Mucosa of descending colon (tissue), 3 donors: ENCODE measurements around the gene CTNND2. TPM values are rescaled to one million over a fixed set of nuclear protein-coding genes. Genes with fewer than 3 reads are reported as not detected.

ENCODE experiments used
- ATAC-seq: fragments of 200-7000 bp; cut with Tn5 transposase; one replicate; pipeline ENCODE4 v1.9.1; 2020; ENCODE audit warnings: mild to moderate bottlenecking, moderate library complexity
- DNase-seq, 3 donors: peaks; one replicate each; pipeline ENCODE4 v3.0.0-alpha.2; 2020
- H3K36me3 ChIP-seq: fragments of 200-600 bp; one replicate; pipeline ENCODE4 v1.8.0; 2021; ENCODE audit warnings: low read depth, mild to moderate bottlenecking
- H3K4me1 ChIP-seq: fragments of 200-600 bp; one replicate; pipeline ENCODE4 v1.8.0; 2021; ENCODE audit warnings: low read depth, mild to moderate bottlenecking
- H3K4me3 ChIP-seq: fragments of 200-600 bp; one replicate; pipeline ENCODE4 v1.8.0; 2021; ENCODE audit warnings: mild to moderate bottlenecking
- H3K9me3 ChIP-seq: fragments of 200-600 bp; one replicate; pipeline ENCODE4 v1.8.0; 2021; ENCODE audit warnings: mild to moderate bottlenecking
- intact Hi-C, 2 donors: fragments of 100-400 bp; cut with DNase I in 1 of 2; cut with micrococcal nuclease in 1 of 2; formaldehyde crosslinking; loops; one replicate each; pipeline versions ENCODE4 v1.11.0 to v1.11.1; 2022; cut with DNase I, micrococcal nuclease
- total RNA-seq, 3 donors: library from RNA; stranded (reverse); fragmentation: NEBNext Ultra II Directional in 2 of 3; extraction: Animal tissue kit (Norgen Biotek cat#: 25700) in 2 of 3; gene quantifications; one replicate each; pipeline versions ENCODE4 v1.2.1 to v1.2.4, GENCODE V29; 2021 to 2023
- TF ChIP-seq, protein P1 (sequence below): fragments of 200-600 bp; IDR thresholded peaks from one replicate; pipeline ENCODE4 v1.8.0; 2022; ENCODE audit warnings: antibody characterized with exemption, mild to moderate bottlenecking
- donor health status: DM: no; HTN: no; CAD: no; lungs with moderate emphysema.
- donor health status: DM: no; HTN: no; CAD: no.
- donor health status: DM: no; HTN: yes; CAD: no.

Gene CTNND2
- total RNA-seq, 3 donors from 2014 or later: 0.70 to 3.4 (median 0.81) TPM

DNA sequence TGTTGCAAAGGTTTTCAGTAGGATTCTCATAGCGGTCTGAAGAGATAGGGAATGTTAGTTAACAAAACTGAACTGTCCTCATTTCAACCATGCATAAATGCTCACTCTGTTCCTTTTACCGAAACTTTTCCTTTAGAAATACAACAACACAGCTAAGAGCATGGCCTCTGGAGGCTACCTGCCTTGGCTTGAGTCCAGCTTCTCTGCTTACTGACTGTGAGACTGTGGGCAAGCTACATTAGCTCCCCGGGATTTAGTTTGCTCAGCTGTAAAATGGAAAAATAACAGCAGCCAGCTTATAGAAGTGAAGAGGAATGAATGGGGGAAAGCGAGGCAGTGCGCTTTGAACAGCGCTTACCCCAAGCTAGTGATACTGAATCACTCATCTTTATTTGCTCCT lies 635.4 kb downstream of the CTNND2 start:
- ATAC-seq: no peak
- Histone ChIP-seq H3K4me1 (no peaks in the 10 kb centered on the region), H3K9me3 (no peaks in the 10 kb centered on the region), H3K36me3 (no peaks in the 10 kb centered on the region), H3K4me3 (no peak overlapping the region)
- intact Hi-C loops: no loop called here
- TF ChIP-seq, protein P1, sequence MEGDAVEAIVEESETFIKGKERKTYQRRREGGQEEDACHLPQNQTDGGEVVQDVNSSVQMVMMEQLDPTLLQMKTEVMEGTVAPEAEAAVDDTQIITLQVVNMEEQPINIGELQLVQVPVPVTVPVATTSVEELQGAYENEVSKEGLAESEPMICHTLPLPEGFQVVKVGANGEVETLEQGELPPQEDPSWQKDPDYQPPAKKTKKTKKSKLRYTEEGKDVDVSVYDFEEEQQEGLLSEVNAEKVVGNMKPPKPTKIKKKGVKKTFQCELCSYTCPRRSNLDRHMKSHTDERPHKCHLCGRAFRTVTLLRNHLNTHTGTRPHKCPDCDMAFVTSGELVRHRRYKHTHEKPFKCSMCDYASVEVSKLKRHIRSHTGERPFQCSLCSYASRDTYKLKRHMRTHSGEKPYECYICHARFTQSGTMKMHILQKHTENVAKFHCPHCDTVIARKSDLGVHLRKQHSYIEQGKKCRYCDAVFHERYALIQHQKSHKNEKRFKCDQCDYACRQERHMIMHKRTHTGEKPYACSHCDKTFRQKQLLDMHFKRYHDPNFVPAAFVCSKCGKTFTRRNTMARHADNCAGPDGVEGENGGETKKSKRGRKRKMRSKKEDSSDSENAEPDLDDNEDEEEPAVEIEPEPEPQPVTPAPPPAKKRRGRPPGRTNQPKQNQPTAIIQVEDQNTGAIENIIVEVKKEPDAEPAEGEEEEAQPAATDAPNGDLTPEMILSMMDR: no peak
- DNase-seq: no peak

DNA sequence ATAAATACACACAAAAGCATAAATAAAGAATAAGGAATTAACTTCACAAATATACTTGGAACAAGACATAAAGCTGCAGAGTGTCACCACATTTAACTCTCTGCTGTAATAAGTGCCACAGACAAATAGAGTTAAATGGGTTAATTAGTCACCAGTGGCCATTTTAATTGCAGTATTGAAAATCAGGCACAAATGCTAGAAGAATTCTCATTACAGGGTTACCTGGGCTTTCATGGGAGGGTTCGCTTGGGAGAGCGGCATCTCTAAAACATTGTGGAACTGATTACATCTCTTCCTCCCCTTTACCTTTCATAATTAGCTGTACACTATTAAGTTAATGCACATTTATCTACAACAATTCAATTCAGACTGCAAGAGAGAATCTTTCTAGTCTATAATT lies 637.9 kb downstream of the CTNND2 start:
- H3K4me1 ChIP-seq: no peaks in the 10 kb centered on the region
- no peak overlapping the region for H3K4me3 ChIP-seq
- no peaks in the 10 kb centered on the region for H3K36me3 ChIP-seq
- intact Hi-C loops: no loop called here
- H3K9me3 ChIP-seq: no peaks in the 10 kb centered on the region
- TF ChIP-seq, protein P1: no peak
- no peak for DNase-seq
- ATAC-seq: no peak

DNA sequence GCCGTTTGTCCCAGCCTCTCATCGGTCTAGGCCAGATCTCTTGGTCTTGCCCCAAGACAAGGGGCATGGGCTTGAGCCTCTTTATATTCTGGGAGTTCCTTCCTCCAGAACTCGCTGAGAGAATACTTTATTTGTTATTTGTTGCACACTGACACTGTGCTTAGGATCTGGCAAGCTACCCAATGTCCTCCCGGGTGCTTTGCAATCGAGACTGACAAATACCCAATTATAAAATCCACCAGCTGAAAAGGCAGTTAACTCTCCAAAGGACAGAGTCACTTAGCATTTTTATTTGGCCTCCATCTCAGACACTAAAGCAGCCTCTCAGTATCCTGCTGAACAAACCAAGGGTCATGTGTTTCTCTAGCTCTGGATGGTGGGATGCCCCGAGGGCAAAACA lies 643.0 kb downstream of the CTNND2 start:
- intact Hi-C loops: no loop called here
- TF ChIP-seq, protein P1: no peak
- Histone ChIP-seq H3K9me3 (no peaks in the 10 kb centered on the region), H3K4me3 (no peak overlapping the region), H3K4me1 (no peaks in the 10 kb centered on the region), H3K36me3 (no peaks in the 10 kb centered on the region)
- ATAC-seq: no peak
- no peak for DNase-seq

DNA sequence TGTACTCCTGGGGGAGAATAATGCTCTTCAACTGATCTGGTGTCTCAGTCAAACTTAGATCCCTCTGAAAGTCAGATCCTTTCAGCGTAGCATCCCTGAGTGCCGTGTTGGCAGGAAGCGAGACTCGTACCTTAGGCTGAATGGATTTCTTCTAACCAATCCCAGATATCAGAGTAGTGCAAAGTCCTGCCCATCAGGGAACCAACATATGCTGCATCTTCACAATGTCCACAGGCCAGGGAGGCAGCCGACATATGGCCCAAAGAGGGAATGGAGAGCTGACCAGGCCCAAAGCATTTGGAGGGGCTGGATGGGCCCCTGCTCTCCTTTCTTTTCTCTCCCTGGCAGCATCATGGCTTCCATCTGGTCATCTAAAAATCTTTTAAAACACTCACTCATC lies 646.2 kb downstream of the CTNND2 start:
- H3K36me3 ChIP-seq: no peaks in the 10 kb centered on the region
- H3K4me3 ChIP-seq: no peak overlapping the region
- TF ChIP-seq, protein P1: no peak
- ATAC-seq: no peak
- H3K4me1 ChIP-seq: no peaks in the 10 kb centered on the region
- no peaks in the 10 kb centered on the region for H3K9me3 ChIP-seq
- intact Hi-C loops: no loop called here
- no peak for DNase-seq

DNA sequence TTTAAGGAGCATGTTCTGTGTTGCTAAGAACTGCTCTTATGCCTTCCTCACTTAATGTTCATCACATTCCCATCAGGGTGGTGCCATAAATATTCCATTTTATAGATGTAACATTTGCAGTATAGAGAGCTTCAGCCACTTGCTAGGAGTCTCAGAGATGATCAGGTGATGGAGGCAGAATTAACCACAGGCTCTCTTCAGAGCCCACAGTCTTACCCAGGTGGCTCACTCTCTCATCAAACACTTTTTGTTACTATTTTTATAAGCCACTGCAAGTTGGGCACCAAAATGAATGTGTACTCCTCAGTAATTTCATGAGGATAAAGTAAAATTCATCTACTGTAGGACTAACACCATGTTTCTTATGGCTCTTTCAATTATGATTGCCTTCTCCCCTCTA lies 651.7 kb downstream of the CTNND2 start:
- intact Hi-C loops: no loop called here
- H3K9me3 ChIP-seq: no peaks in the 10 kb centered on the region

DNA sequence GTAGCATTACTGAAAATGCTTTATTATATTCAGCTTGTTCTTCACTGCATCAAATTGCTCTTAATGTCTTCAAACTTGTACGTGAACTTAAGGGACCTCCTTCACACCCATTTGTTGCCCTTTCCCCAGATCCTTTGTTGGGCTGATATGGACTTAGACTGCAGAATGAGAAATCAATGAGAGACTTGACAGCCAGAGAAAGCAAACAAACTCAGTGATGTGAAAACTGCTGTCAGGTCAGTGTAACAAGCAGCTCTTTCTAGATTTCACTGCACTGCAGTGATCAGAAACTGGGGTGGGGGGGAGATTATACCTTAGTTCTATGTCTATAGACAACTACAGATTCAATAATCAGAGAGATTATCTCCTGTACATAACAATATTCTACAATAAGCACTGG lies 652.2 kb downstream of the CTNND2 start:
- H3K4me3 ChIP-seq: no peak overlapping the region
- H3K4me1 ChIP-seq: no peaks in the 10 kb centered on the region
- H3K36me3 ChIP-seq: no peaks in the 10 kb centered on the region
- TF ChIP-seq, protein P1: no peak
- intact Hi-C loops: no loop called here
- no peak for DNase-seq
- no peaks in the 10 kb centered on the region for H3K9me3 ChIP-seq
- no peak for ATAC-seq

More for the DNA sequence above, 651.7 kb downstream of the CTNND2 start:
- ATAC-seq (no peak), DNase-seq (no peak)
- TF ChIP-seq, protein P1: no peak
- Histone ChIP-seq H3K36me3 (no peaks in the 10 kb centered on the region), H3K4me3 (no peak overlapping the region), H3K4me1 (no peaks in the 10 kb centered on the region)
